Activated CD4-positive, alpha-beta T cell treated with anti-CD3 and anti-CD28 coated beads, Interleukin-2, amount 10 ng/mL, durations not matched to agents 24 days and 14 days (primary cell): Measurements from ENCODE around the gene LZTS3. TPM values are rescaled to one million over a fixed set of nuclear protein-coding genes. Genes with fewer than 3 reads are reported as not detected.

Experiments used
- DNase-seq: peaks from one replicate; pipeline ENCODE4 v3.0.0; 2022
- H3K27ac Mint-ChIP-seq: one replicate; pipeline ENCODE4 v1.8.0; 2022; ENCODE audit warnings: mild to moderate bottlenecking, mixed read lengths
- H3K27me3 Mint-ChIP-seq: one replicate; pipeline ENCODE4 v1.8.0; 2022; ENCODE audit warnings: mixed read lengths
- H3K36me3 Mint-ChIP-seq: one replicate; pipeline ENCODE4 v1.8.0; 2022; ENCODE audit warnings: low read depth, mild to moderate bottlenecking, mixed read lengths
- H3K4me1 Mint-ChIP-seq: one replicate; pipeline ENCODE4 v1.8.0; 2021; ENCODE audit warnings: mixed read lengths
- H3K4me3 Mint-ChIP-seq: one replicate; pipeline ENCODE4 v1.8.0; 2022; ENCODE audit warnings: mild to moderate bottlenecking, moderate library complexity, mixed read lengths
- H3K9me3 Mint-ChIP-seq: one replicate; pipeline ENCODE4 v1.8.0; 2021; ENCODE audit warnings: mixed read lengths
- intact Hi-C: fragments of 100-400 bp; cut with micrococcal nuclease; formaldehyde crosslinking; loops from one replicate; pipeline ENCODE4 v1.15.1; 2023
- total RNA-seq: library from RNA; stranded (reverse); gene quantifications from 2 replicates; pipeline ENCODE4 v1.2.3, GENCODE V29; 2022

LZTS3 gene
- total RNA-seq, 1 donor from 2014 or later, result 0.54 TPM

GRCh38 chr20:3166913-3167342, 6.4 kb downstream of the LZTS3 start:
- Mint-ChIP-seq H3K36me3 (no peaks in the 10 kb centered on the region), H3K9me3 (no peaks in the 10 kb centered on the region), H3K27ac (no peak overlapping the region), H3K4me3 (no peak overlapping the region), H3K27me3 (peaks cover 33% of the 10 kb centered on the region), H3K4me1 (no peaks in the 10 kb centered on the region)
- DNase-seq, result no peak
- intact Hi-C loops, result no loop called here

GRCh38 chr20:3166338-3166912, 6.9 kb downstream of the LZTS3 start:
- peaks cover 28% of the 10 kb centered on the region for H3K27me3 Mint-ChIP-seq
- no peaks in the 10 kb centered on the region for H3K9me3 Mint-ChIP-seq
- no peaks in the 10 kb centered on the region for H3K4me1 Mint-ChIP-seq
- intact Hi-C loops, result no loop called here
- H3K27ac Mint-ChIP-seq, result no peak overlapping the region
- no peak for DNase-seq
- no peak overlapping the region for H3K4me3 Mint-ChIP-seq
- H3K36me3 Mint-ChIP-seq, result no peaks in the 10 kb centered on the region

- H3K4me1 Mint-ChIP-seq, result no peaks in the 10 kb centered on the region
- H3K27ac Mint-ChIP-seq, result no peak overlapping the region
- no peak for DNase-seq
- H3K4me3 Mint-ChIP-seq, result no peak overlapping the region
- intact Hi-C loops, result no loop called here
- no peaks in the 10 kb centered on the region for H3K9me3 Mint-ChIP-seq
- H3K36me3 Mint-ChIP-seq, result no peaks in the 10 kb centered on the region
- H3K27me3 Mint-ChIP-seq, result peaks cover 22% of the 10 kb centered on the region
These were observed 7.6 kb downstream of the LZTS3 start for GRCh38 chr20:3165473-3166337.

- Mint-ChIP-seq H3K27ac (no peak overlapping the region), H3K4me3 (no peak overlapping the region), H3K4me1 (peaks cover under 1% of the 10 kb centered on the region), H3K9me3 (no peaks in the 10 kb centered on the region), H3K27me3 (peaks cover 18% of the 10 kb centered on the region), H3K36me3 (no peaks in the 10 kb centered on the region)
- intact Hi-C loops, result no loop called here
- no peak for DNase-seq
These were observed 8.5 kb downstream of the LZTS3 start for GRCh38 chr20:3164763-3165410.

- no peak for DNase-seq
- Mint-ChIP-seq H3K27me3 (peaks cover 14% of the 10 kb centered on the region), H3K36me3 (peaks cover 4% of the 10 kb centered on the region), H3K9me3 (no peaks in the 10 kb centered on the region), H3K4me3 (no peak overlapping the region), H3K4me1 (peaks cover 2% of the 10 kb centered on the region), H3K27ac (no peak overlapping the region)
- intact Hi-C loops, result no loop called here
These were observed 9.1 kb downstream of the LZTS3 start for GRCh38 chr20:3164043-3164762.

GRCh38 chr20:3163099-3164042, 10.0 kb downstream of the LZTS3 start:
- intact Hi-C loops, result no loop called here
- Mint-ChIP-seq H3K4me1 (peaks cover 7% of the 10 kb centered on the region), H3K36me3 (peaks cover 4% of the 10 kb centered on the region), H3K4me3 (no peak overlapping the region), H3K9me3 (no peaks in the 10 kb centered on the region), H3K27ac (no peak overlapping the region), H3K27me3 (peaks cover 5% of the 10 kb centered on the region)
- no peak for DNase-seq

- intact Hi-C loops, result no loop called here
- H3K9me3 Mint-ChIP-seq, result no peaks in the 10 kb centered on the region
- no peak for DNase-seq
- H3K27me3 Mint-ChIP-seq, result no peaks in the 10 kb centered on the region
- H3K36me3 Mint-ChIP-seq, result peaks cover 4% of the 10 kb centered on the region
- H3K4me1 Mint-ChIP-seq, result peaks cover 17% of the 10 kb centered on the region
- H3K4me3 Mint-ChIP-seq, result no peak overlapping the region
- no peak overlapping the region for H3K27ac Mint-ChIP-seq
These were observed 11.2 kb downstream of the LZTS3 start for GRCh38 chr20:3162080-3162611.

- no peak overlapping the region for H3K27ac Mint-ChIP-seq
- peaks cover 6% of the 10 kb centered on the region for H3K36me3 Mint-ChIP-seq
- H3K4me3 Mint-ChIP-seq, result peak overlapping the region; percentile 43
- intact Hi-C loops, result no loop called here
- DNase-seq, result no peak
- H3K4me1 Mint-ChIP-seq, result peaks cover 23% of the 10 kb centered on the region
- H3K9me3 Mint-ChIP-seq, result no peaks in the 10 kb centered on the region
- H3K27me3 Mint-ChIP-seq, result no peaks in the 10 kb centered on the region
These were observed 11.9 kb downstream of the LZTS3 start for GRCh38 chr20:3161316-3162079.

- Mint-ChIP-seq H3K4me1 (peaks cover 31% of the 10 kb centered on the region), H3K36me3 (peaks cover 11% of the 10 kb centered on the region), H3K27ac (no peak overlapping the region), H3K9me3 (no peaks in the 10 kb centered on the region), H3K4me3 (no peak overlapping the region), H3K27me3 (no peaks in the 10 kb centered on the region)
- intact Hi-C loops, result no loop called here
- DNase-seq, result no peak
These were observed 12.9 kb downstream of the LZTS3 start for GRCh38 chr20:3160418-3160817.

GRCh38 chr20:3158968-3159431, 14.3 kb downstream of the LZTS3 start:
- intact Hi-C loops, result loop anchor here (1.0 to 5.0 kb wide), 5 partner anchors 14 to 687 kb away; partner anchors contain the start of genes ATRN, DDRGK1, LZTS3 and SNRPB
- peak; percentile 74 for DNase-seq
- H3K9me3 Mint-ChIP-seq, result no peaks in the 10 kb centered on the region
- peaks cover 14% of the 10 kb centered on the region for H3K36me3 Mint-ChIP-seq
- no peaks in the 10 kb centered on the region for H3K27me3 Mint-ChIP-seq
- H3K27ac Mint-ChIP-seq, result peak overlapping the region; percentile 87
- peaks cover 32% of the 10 kb centered on the region for H3K4me1 Mint-ChIP-seq
- peak overlapping the region; percentile 92 for H3K4me3 Mint-ChIP-seq

GRCh38 chr20:3157817-3158216, 15.5 kb downstream of the LZTS3 start:
- DNase-seq, result no peak
- intact Hi-C loops, result loop anchor here (2.0 to 5.0 kb wide), 5 partner anchors 35 to 686 kb away; partner anchors contain the start of genes ATRN, DDRGK1 and SNRPB
- Mint-ChIP-seq H3K4me3 (peak overlapping the region; percentile 92), H3K27me3 (no peaks in the 10 kb centered on the region), H3K4me1 (peaks cover 38% of the 10 kb centered on the region), H3K36me3 (peaks cover 20% of the 10 kb centered on the region), H3K9me3 (no peaks in the 10 kb centered on the region), H3K27ac (peak overlapping the region; percentile 81)
